Loucy (cell line): ENCODE data around the gene FZD1.

Experiments
- H2AFZ ChIP-seq: fragments of 200-600 bp; sonication (generic); 2 replicates; pipeline ENCODE4 v1.6.0; 2016; ENCODE audit warnings: antibody characterized with exemption, mild to moderate bottlenecking, low read length, moderate library complexity
- H3F3A ChIP-seq: fragments of 200-600 bp; 2 replicates; pipeline ENCODE4 v1.6.0; 2016; ENCODE audit warnings: antibody characterized with exemption, low read depth, mild to moderate bottlenecking
- H3K27me3 ChIP-seq: fragments of 200-600 bp; sonication (generic); 2 replicates; pipeline ENCODE4 v1.6.1; 2014; ENCODE audit warnings: low read length, mild to moderate bottlenecking; ENCODE audit not compliant: insufficient read depth, poor library complexity, severe bottlenecking
- H3K36me3 ChIP-seq: fragments of 200-600 bp; sonication (generic); 2 replicates; pipeline ENCODE4 v1.6.1; 2016; ENCODE audit warnings: low read length; ENCODE audit not compliant: insufficient read depth
- H3K4me1 ChIP-seq: fragments of 200-600 bp; sonication (generic); 2 replicates; pipeline ENCODE4 v1.5.1; 2014; ENCODE audit warnings: low read length, mild to moderate bottlenecking; ENCODE audit not compliant: insufficient read depth, poor library complexity, severe bottlenecking
- H3K4me2 ChIP-seq: fragments of 200-600 bp; sonication (generic); 2 replicates; pipeline ENCODE4 v1.6.0; 2014; ENCODE audit warnings: antibody characterized with exemption, low read length, low read depth, mild to moderate bottlenecking; ENCODE audit not compliant: poor library complexity, severe bottlenecking
- H3K4me3 ChIP-seq: fragments of 200-600 bp; sonication (generic); 2 replicates; pipeline ENCODE4 v1.5.1; 2014; ENCODE audit warnings: low read length, mild to moderate bottlenecking, mixed read lengths; ENCODE audit not compliant: poor library complexity, severe bottlenecking
- H3K79me2 ChIP-seq: fragments of 200-600 bp; sonication (generic); 2 replicates; pipeline ENCODE4 v1.6.1; 2014; ENCODE audit warnings: low read length; ENCODE audit not compliant: insufficient read depth
- H3K9ac ChIP-seq: fragments of 200-600 bp; sonication (generic); 2 replicates; pipeline ENCODE4 v1.6.0; 2014; ENCODE audit warnings: mild to moderate bottlenecking, low read depth, low read length, moderate library complexity; ENCODE audit not compliant: poor library complexity, severe bottlenecking
- H3K9me2 ChIP-seq: fragments of 200-600 bp; sonication (generic); replicated peaks from 2 replicates; pipeline ENCODE4 v1.6.1; 2016; ENCODE audit warnings: low read depth, low read length, mixed read lengths
- H3K9me3 ChIP-seq: fragments of 200-600 bp; sonication (generic); 2 replicates; pipeline ENCODE4 v1.6.1; 2014; ENCODE audit warnings: mild to moderate bottlenecking, antibody characterized with exemption, low read length, low read depth; ENCODE audit not compliant: insufficient read depth
- H4K20me1 ChIP-seq: fragments of 200-600 bp; sonication (generic); 2 replicates; pipeline ENCODE4 v1.6.0; 2014; ENCODE audit warnings: antibody characterized with exemption, low read length, mild to moderate bottlenecking; ENCODE audit not compliant: insufficient read depth, poor library complexity, severe bottlenecking
- EZH2phosphoT487 ChIP-seq: fragments of 200-600 bp; IDR thresholded peaks from 2 replicates; pipeline ENCODE4 v1.6.1; 2018; ENCODE audit warnings: antibody characterized with exemption, mild to moderate bottlenecking, moderate library complexity, borderline replicate concordance
- TF ChIP-seq, protein P1 (sequence below): fragments of 200-600 bp; sonication (generic); conservative IDR thresholded peaks from 2 replicates; pipeline ENCODE4 v1.5.1; 2014; ENCODE audit warnings: mild to moderate bottlenecking, antibody characterized with exemption, low read length

Gene FZD1

DNA sequence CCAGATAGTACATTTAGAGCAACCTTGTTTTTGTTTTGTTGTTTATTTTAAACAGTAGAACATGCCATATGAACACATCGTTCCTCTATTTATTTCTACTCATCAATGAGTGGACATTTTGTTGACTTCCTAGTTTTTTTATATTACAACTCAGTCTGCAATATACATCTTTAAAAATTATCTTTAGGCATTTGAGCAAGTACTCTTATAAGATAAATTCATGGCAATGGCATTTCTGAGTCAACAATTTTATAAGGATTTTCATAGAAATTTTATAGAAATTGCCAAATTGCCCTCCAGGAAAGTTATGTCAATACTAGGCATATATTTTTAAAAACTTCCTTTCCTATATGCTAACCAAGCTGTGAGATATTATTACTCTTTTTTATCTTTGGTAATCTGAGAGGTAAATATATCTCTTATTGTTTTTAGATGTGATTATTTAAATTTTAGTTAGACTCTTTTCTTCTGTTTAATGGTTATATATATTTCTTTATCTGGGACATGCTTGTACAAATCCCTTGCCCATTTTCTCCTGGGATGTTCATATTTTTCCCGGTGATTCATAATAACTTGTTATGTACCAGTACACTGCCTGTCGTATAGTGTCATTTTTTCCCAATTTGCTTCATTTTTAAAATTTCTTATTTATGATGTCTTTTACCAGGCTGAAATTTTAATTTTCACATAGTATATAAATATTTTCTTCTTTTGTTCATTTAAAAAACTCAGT is 50.5 kb downstream of the FZD1 start:
- Histone ChIP-seq H3K79me2 (no peaks in the 10 kb centered on the region), H4K20me1 (no peaks in the 10 kb centered on the region), H3K4me1 (no peaks in the 10 kb centered on the region), H3K9ac (no peak overlapping the region), H3K4me2 (no peak overlapping the region), H2AFZ (no peak overlapping the region), H3K36me3 (no peaks in the 10 kb centered on the region), H3K4me3 (no peak overlapping the region), H3K9me3 (no peaks in the 10 kb centered on the region), H3F3A (no peaks in the 10 kb centered on the region), H3K9me2 (no peaks in the 10 kb centered on the region), H3K27me3 (no peaks in the 10 kb centered on the region)
- TF ChIP-seq, protein P1, sequence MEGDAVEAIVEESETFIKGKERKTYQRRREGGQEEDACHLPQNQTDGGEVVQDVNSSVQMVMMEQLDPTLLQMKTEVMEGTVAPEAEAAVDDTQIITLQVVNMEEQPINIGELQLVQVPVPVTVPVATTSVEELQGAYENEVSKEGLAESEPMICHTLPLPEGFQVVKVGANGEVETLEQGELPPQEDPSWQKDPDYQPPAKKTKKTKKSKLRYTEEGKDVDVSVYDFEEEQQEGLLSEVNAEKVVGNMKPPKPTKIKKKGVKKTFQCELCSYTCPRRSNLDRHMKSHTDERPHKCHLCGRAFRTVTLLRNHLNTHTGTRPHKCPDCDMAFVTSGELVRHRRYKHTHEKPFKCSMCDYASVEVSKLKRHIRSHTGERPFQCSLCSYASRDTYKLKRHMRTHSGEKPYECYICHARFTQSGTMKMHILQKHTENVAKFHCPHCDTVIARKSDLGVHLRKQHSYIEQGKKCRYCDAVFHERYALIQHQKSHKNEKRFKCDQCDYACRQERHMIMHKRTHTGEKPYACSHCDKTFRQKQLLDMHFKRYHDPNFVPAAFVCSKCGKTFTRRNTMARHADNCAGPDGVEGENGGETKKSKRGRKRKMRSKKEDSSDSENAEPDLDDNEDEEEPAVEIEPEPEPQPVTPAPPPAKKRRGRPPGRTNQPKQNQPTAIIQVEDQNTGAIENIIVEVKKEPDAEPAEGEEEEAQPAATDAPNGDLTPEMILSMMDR = no peak
- TF ChIP-seq EZH2phosphoT487 = no peak

DNA sequence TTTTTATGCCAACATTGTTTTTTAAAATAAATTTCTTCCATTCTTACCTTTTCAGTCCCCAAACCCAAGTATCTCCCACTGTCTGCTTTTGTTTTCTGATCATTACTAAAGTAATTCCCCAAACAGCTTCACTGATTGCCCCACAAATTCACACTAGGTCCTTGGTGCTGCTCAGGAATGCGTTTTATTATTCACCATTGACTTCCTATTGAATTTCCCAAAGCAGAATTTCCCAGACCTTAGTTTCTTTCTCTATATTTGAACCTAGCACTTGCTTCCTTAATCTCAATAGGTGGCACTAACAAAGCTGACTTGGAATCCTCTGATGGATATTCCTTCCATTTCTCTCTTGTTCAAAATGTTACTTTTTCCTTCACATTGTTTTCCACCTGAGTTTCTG is 52.2 kb downstream of the FZD1 start:
- Histone ChIP-seq H2AFZ (no peak overlapping the region), H3F3A (no peaks in the 10 kb centered on the region), H4K20me1 (no peaks in the 10 kb centered on the region), H3K9ac (no peak overlapping the region), H3K4me2 (no peak overlapping the region), H3K4me3 (no peak overlapping the region), H3K79me2 (no peaks in the 10 kb centered on the region), H3K9me2 (no peaks in the 10 kb centered on the region), H3K9me3 (no peaks in the 10 kb centered on the region), H3K27me3 (no peaks in the 10 kb centered on the region), H3K36me3 (no peaks in the 10 kb centered on the region), H3K4me1 (no peaks in the 10 kb centered on the region)
- no peak for TF ChIP-seq EZH2phosphoT487
- TF ChIP-seq, protein P1 = no peak

DNA sequence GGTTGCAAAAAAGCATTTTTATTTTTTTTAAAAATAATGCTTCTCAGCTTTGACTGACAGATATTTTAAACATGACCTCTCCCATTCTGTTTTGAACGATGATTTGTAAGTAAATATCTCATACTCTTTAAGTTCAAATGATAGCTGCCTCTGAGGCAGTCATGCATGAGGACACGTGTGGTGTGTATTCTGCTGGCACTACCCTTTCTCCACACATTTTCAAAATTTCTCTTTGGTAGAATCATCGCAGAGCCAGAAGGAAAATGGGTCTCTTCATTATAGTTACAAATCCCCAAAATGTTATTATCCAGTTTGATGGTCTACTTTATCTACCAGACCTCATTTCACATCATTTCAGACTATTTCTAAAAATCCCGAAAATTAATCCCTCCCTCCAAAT is 55.1 kb downstream of the FZD1 start:
- H3K4me3 ChIP-seq = no peak overlapping the region

More for the DNA sequence above, 55.1 kb downstream of the FZD1 start:
- no peak overlapping the region for H2AFZ ChIP-seq
- H3K4me2 ChIP-seq = no peak overlapping the region
- H3K9me2 ChIP-seq = no peaks in the 10 kb centered on the region
- no peak for TF ChIP-seq EZH2phosphoT487
- TF ChIP-seq, protein P1 = no peak
- H3K9me3 ChIP-seq = no peaks in the 10 kb centered on the region
- no peaks in the 10 kb centered on the region for H3K36me3 ChIP-seq
- no peaks in the 10 kb centered on the region for H4K20me1 ChIP-seq
- H3K27me3 ChIP-seq = no peaks in the 10 kb centered on the region
- H3K79me2 ChIP-seq = no peaks in the 10 kb centered on the region
- H3F3A ChIP-seq = no peaks in the 10 kb centered on the region
- H3K4me1 ChIP-seq = no peaks in the 10 kb centered on the region
- H3K9ac ChIP-seq = no peak overlapping the region
